ENCODE measurements around the gene CCDC88B.

DNA sequence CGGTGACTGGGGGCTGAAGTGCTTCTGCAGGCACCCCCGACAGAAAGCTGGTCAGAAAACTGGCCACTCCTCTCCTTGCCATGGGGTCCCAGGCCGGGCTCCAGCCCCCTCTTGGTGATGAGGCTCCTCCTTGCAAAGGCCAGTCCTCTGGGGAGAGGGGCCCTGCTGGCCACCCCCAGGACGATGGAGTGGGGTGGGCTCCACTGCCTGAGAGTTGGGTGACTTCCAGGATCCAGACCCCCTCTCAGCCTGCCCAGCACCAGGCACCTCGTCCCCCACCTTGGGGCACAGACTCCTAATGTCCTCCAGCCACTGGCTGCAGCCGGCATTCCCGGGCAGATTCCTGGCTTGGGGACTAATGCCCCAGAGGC is 18.5 kb downstream of the CCDC88B start:
- TF ChIP-seq, protein P1, sequence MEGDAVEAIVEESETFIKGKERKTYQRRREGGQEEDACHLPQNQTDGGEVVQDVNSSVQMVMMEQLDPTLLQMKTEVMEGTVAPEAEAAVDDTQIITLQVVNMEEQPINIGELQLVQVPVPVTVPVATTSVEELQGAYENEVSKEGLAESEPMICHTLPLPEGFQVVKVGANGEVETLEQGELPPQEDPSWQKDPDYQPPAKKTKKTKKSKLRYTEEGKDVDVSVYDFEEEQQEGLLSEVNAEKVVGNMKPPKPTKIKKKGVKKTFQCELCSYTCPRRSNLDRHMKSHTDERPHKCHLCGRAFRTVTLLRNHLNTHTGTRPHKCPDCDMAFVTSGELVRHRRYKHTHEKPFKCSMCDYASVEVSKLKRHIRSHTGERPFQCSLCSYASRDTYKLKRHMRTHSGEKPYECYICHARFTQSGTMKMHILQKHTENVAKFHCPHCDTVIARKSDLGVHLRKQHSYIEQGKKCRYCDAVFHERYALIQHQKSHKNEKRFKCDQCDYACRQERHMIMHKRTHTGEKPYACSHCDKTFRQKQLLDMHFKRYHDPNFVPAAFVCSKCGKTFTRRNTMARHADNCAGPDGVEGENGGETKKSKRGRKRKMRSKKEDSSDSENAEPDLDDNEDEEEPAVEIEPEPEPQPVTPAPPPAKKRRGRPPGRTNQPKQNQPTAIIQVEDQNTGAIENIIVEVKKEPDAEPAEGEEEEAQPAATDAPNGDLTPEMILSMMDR (IDR thresholded peaks at IDR 0.05): no peak
- TF ChIP-seq POLR2AphosphoS5 (IDR thresholded peaks at IDR 0.05; ENCODE audit: low read depth, low read length) (no peak), TCF7L2 (IDR thresholded peaks at IDR 0.05; ENCODE audit: low read depth, low read length) (no peak)
- TF ChIP-seq, protein P2, sequence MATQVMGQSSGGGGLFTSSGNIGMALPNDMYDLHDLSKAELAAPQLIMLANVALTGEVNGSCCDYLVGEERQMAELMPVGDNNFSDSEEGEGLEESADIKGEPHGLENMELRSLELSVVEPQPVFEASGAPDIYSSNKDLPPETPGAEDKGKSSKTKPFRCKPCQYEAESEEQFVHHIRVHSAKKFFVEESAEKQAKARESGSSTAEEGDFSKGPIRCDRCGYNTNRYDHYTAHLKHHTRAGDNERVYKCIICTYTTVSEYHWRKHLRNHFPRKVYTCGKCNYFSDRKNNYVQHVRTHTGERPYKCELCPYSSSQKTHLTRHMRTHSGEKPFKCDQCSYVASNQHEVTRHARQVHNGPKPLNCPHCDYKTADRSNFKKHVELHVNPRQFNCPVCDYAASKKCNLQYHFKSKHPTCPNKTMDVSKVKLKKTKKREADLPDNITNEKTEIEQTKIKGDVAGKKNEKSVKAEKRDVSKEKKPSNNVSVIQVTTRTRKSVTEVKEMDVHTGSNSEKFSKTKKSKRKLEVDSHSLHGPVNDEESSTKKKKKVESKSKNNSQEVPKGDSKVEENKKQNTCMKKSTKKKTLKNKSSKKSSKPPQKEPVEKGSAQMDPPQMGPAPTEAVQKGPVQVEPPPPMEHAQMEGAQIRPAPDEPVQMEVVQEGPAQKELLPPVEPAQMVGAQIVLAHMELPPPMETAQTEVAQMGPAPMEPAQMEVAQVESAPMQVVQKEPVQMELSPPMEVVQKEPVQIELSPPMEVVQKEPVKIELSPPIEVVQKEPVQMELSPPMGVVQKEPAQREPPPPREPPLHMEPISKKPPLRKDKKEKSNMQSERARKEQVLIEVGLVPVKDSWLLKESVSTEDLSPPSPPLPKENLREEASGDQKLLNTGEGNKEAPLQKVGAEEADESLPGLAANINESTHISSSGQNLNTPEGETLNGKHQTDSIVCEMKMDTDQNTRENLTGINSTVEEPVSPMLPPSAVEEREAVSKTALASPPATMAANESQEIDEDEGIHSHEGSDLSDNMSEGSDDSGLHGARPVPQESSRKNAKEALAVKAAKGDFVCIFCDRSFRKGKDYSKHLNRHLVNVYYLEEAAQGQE (IDR thresholded peaks at IDR 0.05; ENCODE audit: insufficient read depth in 1 of 2, low read depth in 2 of 2, low read length in 1 of 2): no peak

Data from Panc1 (cell line).